ENCODE data around the gene NUCKS1.

NUCKS1 gene

DNA sequence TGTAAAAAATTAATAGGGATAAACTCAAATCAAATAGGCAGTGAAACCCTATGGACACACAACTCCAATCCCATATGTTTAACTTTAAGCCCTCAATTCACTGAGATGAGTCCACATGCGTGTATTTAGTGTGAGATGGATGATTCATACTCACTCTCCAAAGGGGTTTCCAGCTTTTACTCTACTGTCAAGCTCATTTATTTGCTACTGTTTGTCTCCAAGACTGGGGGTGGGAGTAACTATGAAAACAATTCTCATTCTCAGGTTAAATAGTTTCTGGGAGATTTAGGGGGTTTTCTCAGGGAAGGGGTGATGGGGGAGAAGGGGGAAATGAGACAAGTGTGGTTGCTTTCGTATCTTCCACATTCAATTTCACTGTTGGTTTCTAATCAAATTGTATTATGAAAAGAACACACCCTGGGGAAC lies 22.6 kb upstream of the NUCKS1 start:
- no peak for DNase-seq (ENCODE audit: low read depth)
- TF ChIP-seq, protein P1, sequence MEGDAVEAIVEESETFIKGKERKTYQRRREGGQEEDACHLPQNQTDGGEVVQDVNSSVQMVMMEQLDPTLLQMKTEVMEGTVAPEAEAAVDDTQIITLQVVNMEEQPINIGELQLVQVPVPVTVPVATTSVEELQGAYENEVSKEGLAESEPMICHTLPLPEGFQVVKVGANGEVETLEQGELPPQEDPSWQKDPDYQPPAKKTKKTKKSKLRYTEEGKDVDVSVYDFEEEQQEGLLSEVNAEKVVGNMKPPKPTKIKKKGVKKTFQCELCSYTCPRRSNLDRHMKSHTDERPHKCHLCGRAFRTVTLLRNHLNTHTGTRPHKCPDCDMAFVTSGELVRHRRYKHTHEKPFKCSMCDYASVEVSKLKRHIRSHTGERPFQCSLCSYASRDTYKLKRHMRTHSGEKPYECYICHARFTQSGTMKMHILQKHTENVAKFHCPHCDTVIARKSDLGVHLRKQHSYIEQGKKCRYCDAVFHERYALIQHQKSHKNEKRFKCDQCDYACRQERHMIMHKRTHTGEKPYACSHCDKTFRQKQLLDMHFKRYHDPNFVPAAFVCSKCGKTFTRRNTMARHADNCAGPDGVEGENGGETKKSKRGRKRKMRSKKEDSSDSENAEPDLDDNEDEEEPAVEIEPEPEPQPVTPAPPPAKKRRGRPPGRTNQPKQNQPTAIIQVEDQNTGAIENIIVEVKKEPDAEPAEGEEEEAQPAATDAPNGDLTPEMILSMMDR (IDR thresholded peaks at IDR 0.05; ENCODE audit: control insufficient read depth, extremely low read depth, insufficient read depth): no peak
- H3K4me3 ChIP-seq (ENCODE audit: low read depth, low read length): no peak overlapping the region

DNA sequence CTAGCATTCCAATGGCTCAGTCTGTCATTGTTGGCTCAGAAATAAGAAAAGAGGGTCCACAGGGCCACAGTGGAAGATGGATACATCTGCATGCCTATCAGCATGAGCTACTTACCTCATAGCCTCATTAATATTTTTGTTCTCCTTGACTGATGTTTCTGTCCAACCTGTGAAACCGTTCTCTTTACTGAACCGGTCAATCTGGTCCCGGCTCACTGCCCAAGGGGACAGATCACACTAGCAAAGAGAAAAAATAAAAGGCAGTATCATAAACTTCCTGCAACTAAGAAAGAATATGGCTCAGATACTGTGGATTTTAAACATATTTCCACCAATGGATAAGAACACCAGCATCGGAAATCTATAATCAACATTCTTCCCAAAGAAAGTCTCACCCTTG lies 20.6 kb upstream of the NUCKS1 start:
- TF ChIP-seq, protein P1 (IDR thresholded peaks at IDR 0.05; ENCODE audit: control insufficient read depth, extremely low read depth, insufficient read depth): no peak
- peak; percentile 64 for DNase-seq (ENCODE audit: low read depth)
- H3K4me3 ChIP-seq (ENCODE audit: low read depth, low read length): no peak overlapping the region

DNA sequence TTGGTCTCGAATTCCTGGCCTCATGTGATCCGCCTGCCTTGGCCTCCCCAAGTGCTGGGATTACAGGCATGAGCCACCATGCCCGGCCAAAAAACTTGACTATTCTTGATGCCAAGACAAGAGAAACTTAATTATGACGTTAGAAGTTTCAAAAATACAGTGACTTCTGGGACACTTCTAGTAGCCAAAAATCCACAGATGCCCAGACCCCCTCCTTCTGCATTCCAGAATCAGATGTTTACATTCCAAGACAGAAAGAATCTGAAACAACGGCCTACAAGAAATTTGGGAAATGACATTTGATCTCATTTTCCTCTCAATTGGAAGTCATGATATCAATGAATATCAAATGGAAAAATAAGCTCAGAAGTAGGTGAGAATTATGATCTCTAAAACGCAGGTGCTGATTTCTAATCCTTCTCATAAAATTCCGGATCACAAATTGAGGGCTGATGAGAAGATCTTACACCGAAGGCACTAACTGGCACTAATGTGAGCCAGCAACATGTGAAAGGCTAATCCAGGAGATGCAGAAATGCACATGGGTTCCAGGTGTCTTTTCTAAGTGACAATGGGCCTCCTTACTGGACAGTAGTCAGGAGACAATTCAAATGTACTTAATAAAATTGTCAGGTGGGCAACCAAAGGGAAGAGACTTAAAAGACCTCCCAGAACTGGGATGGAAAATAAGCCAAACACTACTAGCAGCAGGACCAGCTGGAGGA lies 19.8 kb upstream of the NUCKS1 start:
- TF ChIP-seq, protein P1 (IDR thresholded peaks at IDR 0.05; ENCODE audit: control insufficient read depth, extremely low read depth, insufficient read depth): no peak
- DNase-seq (ENCODE audit: low read depth): no peak
- H3K4me3 ChIP-seq (ENCODE audit: low read depth, low read length): no peak overlapping the region

DNA sequence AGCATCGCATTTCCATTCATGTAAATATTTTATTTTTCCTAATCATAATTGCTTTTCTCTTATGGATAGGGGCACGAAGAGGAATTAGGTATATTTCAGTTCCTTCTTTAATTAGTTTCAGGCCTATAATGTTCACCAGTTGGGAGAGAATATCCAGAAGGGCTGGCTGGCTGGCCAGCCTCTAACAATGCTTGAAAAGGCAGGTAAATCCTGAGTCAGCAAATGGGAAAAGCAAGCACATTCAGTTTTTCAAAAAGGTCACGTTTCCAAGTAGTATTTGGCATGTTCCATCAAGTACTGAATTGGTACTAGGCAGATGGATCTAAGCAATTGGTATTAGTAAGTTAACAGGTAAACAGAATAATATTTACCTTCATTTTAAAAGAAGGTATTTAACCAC lies 17.3 kb upstream of the NUCKS1 start:
- no peak for DNase-seq (ENCODE audit: low read depth)
- TF ChIP-seq, protein P1 (IDR thresholded peaks at IDR 0.05; ENCODE audit: control insufficient read depth, extremely low read depth, insufficient read depth): no peak
- H3K4me3 ChIP-seq (ENCODE audit: low read depth, low read length): no peak overlapping the region

DNA sequence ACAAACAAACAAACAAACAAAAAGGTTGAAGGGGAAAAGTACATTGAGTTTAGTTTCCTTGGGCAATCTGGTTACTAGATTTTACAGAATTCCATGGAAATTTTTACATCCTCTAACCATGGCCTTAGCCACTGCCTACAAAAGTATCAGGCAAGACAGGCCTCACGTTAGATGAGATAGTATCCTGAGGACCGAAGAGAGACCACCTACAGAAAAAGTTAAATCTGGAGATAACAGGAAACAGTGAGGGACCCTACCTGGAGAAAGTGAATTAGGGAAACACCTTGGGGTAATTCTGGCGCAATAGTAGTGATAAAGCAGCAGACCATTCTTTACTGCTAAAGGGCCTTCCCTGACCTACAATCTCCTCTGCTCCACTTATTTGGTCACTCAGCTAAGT lies 16.6 kb upstream of the NUCKS1 start:
- TF ChIP-seq, protein P1 (IDR thresholded peaks at IDR 0.05; ENCODE audit: control insufficient read depth, extremely low read depth, insufficient read depth): no peak

DNA sequence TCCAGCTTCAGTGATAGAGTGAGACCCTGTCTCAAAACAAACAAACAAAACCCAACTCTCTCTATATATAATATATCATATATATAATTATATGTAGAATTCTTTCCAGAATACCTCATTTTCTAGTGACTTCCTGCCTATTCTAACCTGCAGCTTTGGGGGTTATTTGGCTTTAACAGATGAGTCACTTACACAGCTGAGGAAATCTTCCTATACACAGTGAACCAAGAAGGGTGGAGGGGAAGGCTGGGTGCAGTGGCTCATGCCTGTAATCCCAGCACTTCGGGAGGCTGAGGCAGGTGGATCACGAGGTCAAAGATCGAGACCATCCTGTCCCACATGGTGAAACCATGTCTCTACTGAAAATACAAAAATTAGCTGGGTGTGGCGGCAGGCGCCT lies 16.1 kb upstream of the NUCKS1 start:
- TF ChIP-seq, protein P1 (IDR thresholded peaks at IDR 0.05; ENCODE audit: control insufficient read depth, extremely low read depth, insufficient read depth): no peak
- DNase-seq (ENCODE audit: low read depth): no peak
- no peak overlapping the region for H3K4me3 ChIP-seq (ENCODE audit: low read depth, low read length)

More for the DNA sequence above, 16.6 kb upstream of the NUCKS1 start:
- no peak for DNase-seq (ENCODE audit: low read depth)
- H3K4me3 ChIP-seq (ENCODE audit: low read depth, low read length): no peak overlapping the region

DNA sequence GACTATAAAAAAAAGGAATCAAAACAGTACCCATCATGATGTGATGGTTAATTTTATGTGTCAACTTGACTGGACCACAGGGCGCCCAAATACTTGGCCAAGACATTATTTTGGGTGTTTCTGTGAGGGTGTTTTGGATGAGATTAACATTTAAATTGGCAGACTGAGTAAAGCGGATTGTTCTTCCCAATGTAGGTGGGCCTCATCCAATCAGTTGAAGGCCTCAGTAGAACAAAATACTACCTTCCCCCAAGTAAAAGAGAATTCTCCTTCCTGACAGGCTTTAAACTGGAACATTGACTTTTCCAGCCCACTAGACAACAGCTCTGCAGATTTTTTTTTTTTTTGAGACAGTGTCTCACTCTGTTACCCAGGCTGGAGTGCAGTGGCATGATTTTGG lies 14.6 kb upstream of the NUCKS1 start:
- DNase-seq (ENCODE audit: low read depth): no peak
- H3K4me3 ChIP-seq (ENCODE audit: low read depth, low read length): no peak overlapping the region
- TF ChIP-seq, protein P1 (IDR thresholded peaks at IDR 0.05; ENCODE audit: control insufficient read depth, extremely low read depth, insufficient read depth): no peak

All from LNCaP clone FGC (cell line).